ENCODE data around the gene CRYGD.
"Not testable (repeated sequence)": the region's sequence is repeated elsewhere in the genome, so short reads cannot be mapped to it uniquely, and the experiment has no call there.

Gene CRYGD

DNA sequence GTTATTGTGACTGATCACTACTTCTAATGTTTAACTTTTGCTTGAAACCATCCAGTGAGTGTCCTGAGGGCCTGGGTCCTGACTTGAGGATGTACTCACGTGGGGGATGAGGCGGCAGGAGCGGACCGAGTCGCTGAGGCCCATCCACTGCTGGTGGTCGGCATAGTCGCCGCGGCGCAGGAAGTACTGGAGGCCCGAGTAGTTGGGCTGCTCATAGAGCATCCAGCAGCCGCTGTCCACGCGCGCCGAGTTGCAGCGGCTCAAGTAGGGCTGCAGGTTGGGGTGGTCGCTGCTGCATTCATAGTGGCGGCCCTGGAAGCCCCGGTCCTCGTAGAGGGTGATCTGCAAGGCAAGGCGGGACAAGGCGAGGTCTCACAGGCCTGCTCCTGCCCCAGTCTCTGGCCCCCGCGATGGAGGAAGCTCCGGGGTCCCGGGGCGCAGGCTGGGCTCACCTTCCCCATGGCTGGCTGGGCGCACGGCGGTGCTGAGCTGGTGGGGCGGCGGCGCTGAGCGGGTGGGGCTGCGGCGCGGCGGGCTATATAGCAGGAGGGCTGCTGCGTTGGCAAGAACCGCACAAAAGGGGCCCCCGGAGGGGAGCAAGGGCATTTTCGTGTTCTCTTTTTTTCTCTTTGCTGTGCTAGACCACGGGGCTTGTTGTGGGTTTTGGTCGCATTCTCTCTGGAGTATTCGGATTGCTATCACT lies at the start of gene CRYGD:
CRYGD (minus strand) TSS at position 512 of the 703 bp plus-strand sequence; CDS start at position 461, 51 bp downstream.
- H3K36me3 Mint-ChIP-seq, H3K27ac Mint-ChIP-seq, H3K4me1 Mint-ChIP-seq, H3K9me3 Mint-ChIP-seq: not testable (repeated sequence)
- Mint-ChIP-seq H3K27me3 (peaks cover 27% of the 10 kb centered on the region), H3K4me3 (peak within 1 kb of the TSS; percentile 51)

DNA sequence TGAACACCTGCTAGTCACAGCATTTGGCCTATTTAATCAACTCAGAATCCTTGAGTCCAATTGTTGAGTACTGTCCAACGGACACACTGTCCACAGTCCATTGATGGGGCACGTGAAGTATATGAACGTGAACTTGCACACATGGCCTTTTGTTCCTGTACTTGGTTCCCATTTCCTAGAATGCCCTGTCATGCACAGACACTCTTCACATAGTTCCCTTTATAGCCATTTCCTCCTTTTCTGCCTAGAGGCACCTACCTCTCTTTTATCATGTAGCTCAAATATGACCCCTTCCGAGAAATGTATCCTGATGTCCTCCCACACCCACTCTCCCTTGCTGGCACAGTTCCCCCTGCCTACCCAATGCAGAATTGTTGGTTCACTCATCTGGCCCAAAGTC lies 47.8 kb upstream of the CRYGD start:
- no peak overlapping the region for H3K4me3 Mint-ChIP-seq
- peaks cover 8% of the 10 kb centered on the region for H3K27me3 Mint-ChIP-seq
- H3K9me3 Mint-ChIP-seq = no peaks in the 10 kb centered on the region
- H3K4me1 Mint-ChIP-seq = peaks cover 5% of the 10 kb centered on the region
- H3K36me3 Mint-ChIP-seq = no peaks in the 10 kb centered on the region
- no peak overlapping the region for H3K27ac Mint-ChIP-seq

DNA sequence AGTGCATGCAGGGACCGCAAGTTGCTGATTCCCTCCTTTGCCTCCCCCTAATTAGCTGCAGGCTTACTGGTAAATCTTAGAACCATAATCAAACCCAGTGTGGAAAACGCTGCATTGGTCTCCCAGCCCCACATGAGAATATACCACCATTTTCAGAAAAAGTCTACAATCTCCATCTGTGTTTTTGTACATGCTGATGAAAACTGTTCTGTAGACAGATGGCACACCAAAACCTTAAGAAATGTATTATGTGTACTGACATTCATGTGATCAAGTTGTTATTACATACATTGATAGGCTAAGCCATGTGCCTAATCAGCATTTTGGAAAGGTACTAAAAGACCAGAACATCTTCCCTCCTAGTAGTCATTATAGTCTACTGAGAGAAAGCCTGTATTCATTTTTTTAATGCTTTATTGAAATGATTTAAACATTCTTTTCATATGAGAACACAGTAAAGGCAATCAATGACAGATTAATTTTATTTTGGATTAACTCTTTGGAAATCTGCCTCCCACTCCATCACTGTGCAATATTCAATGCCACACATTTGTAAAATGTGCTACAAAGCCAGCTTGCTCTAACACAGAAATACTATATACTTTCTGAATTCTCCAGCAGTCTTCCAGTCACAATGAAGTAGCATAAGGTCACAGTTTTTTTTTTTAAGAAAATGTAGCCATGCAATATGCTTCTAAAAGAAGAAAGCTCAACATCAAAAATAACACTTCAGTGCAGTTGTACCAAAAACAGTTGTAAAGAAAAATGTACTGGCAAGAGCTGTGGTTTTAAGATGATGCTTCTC lies 40.8 kb upstream of the CRYGD start:
- H3K9me3 Mint-ChIP-seq = no peaks in the 10 kb centered on the region
- no peak overlapping the region for H3K4me3 Mint-ChIP-seq
- no peaks in the 10 kb centered on the region for H3K36me3 Mint-ChIP-seq
- H3K27me3 Mint-ChIP-seq = peaks cover 7% of the 10 kb centered on the region
- no peak overlapping the region for H3K27ac Mint-ChIP-seq
- H3K4me1 Mint-ChIP-seq = no peaks in the 10 kb centered on the region

DNA sequence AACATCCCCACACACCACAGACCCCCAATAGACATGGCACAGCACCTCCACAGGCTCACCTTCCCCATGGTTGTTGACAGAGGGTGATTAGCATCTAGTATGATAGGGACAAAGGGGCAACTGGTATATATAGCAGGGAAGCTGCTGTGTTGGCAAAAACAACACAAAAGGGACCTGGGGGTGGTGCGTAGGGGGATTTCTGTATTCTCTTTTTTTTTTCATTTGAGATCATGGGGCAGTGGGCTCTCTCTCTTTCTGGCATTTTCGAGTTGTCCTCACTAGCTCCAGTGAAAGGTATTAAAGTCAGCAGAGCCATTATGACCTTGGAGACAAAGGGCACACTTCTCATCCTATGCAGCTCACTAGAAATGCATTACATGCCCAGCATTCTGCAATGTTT lies 39.2 kb upstream of the CRYGD start, which contains the start of gene CRYGA:
CRYGA (minus strand) TSS at position 101 of the 400 bp plus-strand sequence; CDS start at position 68, 33 bp downstream.
- Mint-ChIP-seq H3K4me1 (no peaks in the 10 kb centered on the region), H3K27me3 (peaks cover 7% of the 10 kb centered on the region), H3K9me3 (no peaks in the 10 kb centered on the region), H3K36me3 (no peaks in the 10 kb centered on the region), H3K4me3 (no peak within 1 kb of the TSS), H3K27ac (no peak within 1 kb of the TSS)

DNA sequence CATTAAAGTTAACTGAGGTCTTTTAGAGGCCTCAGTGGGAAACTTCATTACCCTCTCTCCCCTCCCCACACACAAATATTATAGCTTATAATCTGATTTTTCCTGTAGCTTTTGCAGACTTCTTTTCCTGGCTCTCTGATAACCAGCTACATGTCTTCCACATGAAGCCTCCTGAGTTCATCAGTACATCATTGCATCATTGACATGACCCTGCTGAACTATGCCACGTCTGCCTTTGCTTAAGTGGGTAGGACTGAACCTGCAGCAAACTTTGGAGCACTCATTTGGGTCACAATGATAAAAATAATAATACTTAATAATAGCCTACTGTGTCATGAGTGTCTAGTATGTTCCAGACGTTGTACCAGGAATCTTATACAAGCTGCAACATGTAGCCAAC lies 32.1 kb upstream of the CRYGD start:
- no peaks in the 10 kb centered on the region for H3K36me3 Mint-ChIP-seq
- no peak overlapping the region for H3K4me3 Mint-ChIP-seq
- no peaks in the 10 kb centered on the region for H3K27me3 Mint-ChIP-seq
- no peaks in the 10 kb centered on the region for H3K4me1 Mint-ChIP-seq
- H3K9me3 Mint-ChIP-seq = no peaks in the 10 kb centered on the region
- H3K27ac Mint-ChIP-seq = no peak overlapping the region

DNA sequence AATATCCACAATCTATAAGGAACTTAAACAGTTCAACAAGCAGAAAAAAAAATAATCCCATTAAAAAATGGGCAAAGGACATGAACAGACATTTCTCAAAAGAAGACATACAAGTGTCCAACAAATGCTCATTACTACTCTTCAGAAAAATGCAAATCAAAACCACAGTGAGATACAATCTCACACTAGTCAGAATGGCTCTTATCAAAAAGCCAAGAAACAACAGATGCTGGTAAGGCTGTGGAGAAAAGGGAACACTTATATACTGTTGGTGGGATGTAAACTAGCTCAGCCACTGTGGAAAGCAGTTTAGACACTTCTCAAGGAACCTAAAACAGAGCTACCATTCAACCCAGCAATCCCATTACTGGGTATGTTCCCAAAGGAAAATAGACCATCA lies 28.8 kb upstream of the CRYGD start:
- no peak overlapping the region for H3K27ac Mint-ChIP-seq
- peaks cover 8% of the 10 kb centered on the region for H3K9me3 Mint-ChIP-seq
- H3K4me3 Mint-ChIP-seq = no peak overlapping the region
- no peaks in the 10 kb centered on the region for H3K36me3 Mint-ChIP-seq
- H3K4me1 Mint-ChIP-seq = no peaks in the 10 kb centered on the region
- peaks cover 1% of the 10 kb centered on the region for H3K27me3 Mint-ChIP-seq

DNA sequence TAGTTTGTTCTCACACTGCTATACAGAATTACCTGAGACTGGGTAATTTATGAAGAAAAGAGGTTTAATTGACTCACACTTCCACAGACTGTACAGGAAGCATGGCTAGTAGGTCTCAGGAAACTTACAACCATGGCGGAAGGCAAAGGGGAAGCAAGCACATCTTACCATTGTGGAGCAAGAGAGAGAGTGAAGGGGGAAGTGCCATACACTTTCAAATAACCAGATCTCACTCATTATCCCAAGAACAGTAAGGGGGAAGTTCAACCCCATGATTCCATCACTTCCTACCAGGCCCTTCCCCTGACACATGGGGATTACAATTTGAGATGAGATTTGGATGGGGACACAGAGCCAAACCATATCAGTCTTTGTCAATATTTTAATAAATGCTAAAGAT lies 26.6 kb upstream of the CRYGD start:
- Mint-ChIP-seq H3K4me3 (no peak overlapping the region), H3K4me1 (no peaks in the 10 kb centered on the region), H3K9me3 (peaks cover 8% of the 10 kb centered on the region), H3K27ac (no peak overlapping the region), H3K27me3 (peaks cover 1% of the 10 kb centered on the region), H3K36me3 (no peaks in the 10 kb centered on the region)

DNA sequence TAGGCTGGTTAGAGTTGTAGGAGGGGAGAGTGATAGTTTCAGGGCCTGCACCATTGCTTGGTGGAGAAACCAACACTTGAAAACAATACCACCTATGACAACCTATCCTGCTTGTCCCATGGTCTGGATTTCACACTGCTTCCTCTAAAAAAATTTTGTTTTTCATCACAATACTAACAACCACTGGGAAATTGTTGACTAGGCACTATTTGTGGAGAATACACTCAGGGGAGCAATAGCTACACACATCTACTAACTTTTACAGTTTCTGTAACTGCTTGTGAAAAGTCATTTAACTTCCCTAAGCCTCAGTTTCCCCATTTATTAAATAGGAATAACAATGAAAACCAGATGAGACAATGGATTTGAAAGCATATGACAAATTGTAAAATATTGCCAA lies 25.8 kb upstream of the CRYGD start:
- peaks cover 1% of the 10 kb centered on the region for H3K27me3 Mint-ChIP-seq
- peaks cover 8% of the 10 kb centered on the region for H3K9me3 Mint-ChIP-seq
- no peak overlapping the region for H3K4me3 Mint-ChIP-seq
- H3K27ac Mint-ChIP-seq = no peak overlapping the region
- H3K4me1 Mint-ChIP-seq = no peaks in the 10 kb centered on the region
- H3K36me3 Mint-ChIP-seq = no peaks in the 10 kb centered on the region

DNA sequence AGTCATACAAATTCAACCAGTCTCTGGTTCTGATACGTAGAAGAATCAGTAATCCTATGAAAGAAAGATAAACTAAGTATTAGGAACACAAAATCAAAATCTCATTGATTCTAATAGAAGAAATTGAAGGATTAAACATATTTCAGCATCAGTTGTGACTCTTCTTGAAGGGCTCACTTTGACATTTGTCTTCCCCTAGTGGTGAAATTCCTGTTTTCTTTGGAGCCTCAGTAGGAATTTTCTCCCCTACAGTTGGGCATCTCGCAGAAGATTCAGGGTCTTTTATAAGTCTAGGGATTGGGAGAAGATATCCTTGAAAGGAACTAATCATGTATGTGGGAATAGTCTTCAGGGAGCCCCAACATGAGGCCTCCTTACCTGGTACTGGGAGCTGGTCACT lies 24.5 kb upstream of the CRYGD start:
- Mint-ChIP-seq H3K27me3 (peaks cover 1% of the 10 kb centered on the region), H3K9me3 (peaks cover 8% of the 10 kb centered on the region), H3K36me3 (no peaks in the 10 kb centered on the region), H3K27ac (no peak overlapping the region), H3K4me1 (no peaks in the 10 kb centered on the region), H3K4me3 (no peak overlapping the region)

DNA sequence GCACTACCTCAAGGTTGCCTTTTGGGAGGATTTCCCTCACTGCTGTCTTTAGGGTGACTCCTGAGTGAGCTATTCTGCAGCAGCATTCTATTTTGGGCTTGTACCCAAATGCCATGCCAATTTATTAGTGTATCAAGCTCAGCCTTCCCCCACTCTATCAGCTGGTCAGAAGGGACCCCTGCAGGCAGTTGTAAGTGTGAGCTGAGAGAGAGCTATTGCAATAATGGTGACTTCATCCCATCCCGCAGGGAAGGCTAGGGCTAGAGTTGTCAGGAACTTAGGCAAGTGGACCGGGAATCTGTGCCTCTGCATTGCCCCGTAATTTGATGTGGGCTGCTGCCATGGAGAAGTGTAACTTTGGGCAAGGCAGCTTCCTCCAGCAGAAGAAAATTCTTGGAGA lies 23.4 kb upstream of the CRYGD start:
- Mint-ChIP-seq H3K36me3 (no peaks in the 10 kb centered on the region), H3K4me1 (no peaks in the 10 kb centered on the region), H3K27ac (no peak overlapping the region), H3K27me3 (peaks cover 1% of the 10 kb centered on the region), H3K4me3 (no peak overlapping the region), H3K9me3 (peaks cover 8% of the 10 kb centered on the region)

DNA sequence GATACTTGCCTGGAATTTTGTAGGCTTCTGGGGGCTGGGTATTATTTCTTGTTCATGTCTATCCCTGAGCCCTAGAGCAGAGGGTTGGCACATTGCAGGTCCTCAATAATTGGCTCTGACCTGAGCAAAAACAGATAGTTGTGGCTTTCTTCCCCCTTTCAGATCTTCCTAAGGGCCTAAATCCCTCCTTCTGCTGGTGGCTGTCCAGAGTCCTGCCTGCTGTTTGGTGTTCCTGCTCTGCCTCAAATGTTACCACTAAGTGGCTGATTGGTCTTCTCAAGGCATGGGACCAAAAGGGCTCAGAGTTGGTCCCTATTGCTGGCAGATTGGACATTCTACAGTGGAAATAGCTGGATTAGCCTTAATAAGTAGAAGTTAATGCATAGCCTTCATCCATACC lies 22.7 kb upstream of the CRYGD start:
- H3K9me3 Mint-ChIP-seq = peaks cover 8% of the 10 kb centered on the region
- no peak overlapping the region for H3K4me3 Mint-ChIP-seq
- H3K27ac Mint-ChIP-seq = no peak overlapping the region
- no peaks in the 10 kb centered on the region for H3K36me3 Mint-ChIP-seq
- peaks cover 1% of the 10 kb centered on the region for H3K27me3 Mint-ChIP-seq
- H3K4me1 Mint-ChIP-seq = no peaks in the 10 kb centered on the region

DNA sequence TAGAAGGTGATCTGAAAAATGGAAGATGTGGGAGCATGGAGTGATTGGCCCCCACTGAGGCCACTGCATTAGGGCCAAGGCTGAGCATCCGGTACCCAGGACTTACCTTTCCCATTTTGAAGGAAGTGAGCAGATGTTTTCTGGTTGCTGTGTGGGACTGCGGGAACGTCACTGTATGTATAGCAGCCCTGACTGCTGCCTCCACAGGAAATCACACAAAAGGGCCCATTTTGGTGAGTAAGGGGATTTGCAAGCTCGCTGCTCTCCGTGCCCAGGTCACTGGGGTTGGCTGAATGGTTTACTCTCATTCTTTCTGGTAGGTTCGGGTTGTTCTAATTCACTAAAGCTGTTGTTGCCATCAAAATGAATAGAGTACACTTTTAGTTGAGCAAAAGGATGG lies 21.7 kb upstream of the CRYGD start, which contains the start of gene CRYGB:
CRYGB (minus strand) TSS at position 153 of the 400 bp plus-strand sequence; CDS start at position 115, 38 bp downstream.
- H3K27ac Mint-ChIP-seq = no peak within 1 kb of the TSS
- no peak within 1 kb of the TSS for H3K4me3 Mint-ChIP-seq
- no peaks in the 10 kb centered on the region for H3K36me3 Mint-ChIP-seq
- peaks cover 5% of the 10 kb centered on the region for H3K9me3 Mint-ChIP-seq
- H3K4me1 Mint-ChIP-seq = no peaks in the 10 kb centered on the region
- peaks cover 1% of the 10 kb centered on the region for H3K27me3 Mint-ChIP-seq

DNA sequence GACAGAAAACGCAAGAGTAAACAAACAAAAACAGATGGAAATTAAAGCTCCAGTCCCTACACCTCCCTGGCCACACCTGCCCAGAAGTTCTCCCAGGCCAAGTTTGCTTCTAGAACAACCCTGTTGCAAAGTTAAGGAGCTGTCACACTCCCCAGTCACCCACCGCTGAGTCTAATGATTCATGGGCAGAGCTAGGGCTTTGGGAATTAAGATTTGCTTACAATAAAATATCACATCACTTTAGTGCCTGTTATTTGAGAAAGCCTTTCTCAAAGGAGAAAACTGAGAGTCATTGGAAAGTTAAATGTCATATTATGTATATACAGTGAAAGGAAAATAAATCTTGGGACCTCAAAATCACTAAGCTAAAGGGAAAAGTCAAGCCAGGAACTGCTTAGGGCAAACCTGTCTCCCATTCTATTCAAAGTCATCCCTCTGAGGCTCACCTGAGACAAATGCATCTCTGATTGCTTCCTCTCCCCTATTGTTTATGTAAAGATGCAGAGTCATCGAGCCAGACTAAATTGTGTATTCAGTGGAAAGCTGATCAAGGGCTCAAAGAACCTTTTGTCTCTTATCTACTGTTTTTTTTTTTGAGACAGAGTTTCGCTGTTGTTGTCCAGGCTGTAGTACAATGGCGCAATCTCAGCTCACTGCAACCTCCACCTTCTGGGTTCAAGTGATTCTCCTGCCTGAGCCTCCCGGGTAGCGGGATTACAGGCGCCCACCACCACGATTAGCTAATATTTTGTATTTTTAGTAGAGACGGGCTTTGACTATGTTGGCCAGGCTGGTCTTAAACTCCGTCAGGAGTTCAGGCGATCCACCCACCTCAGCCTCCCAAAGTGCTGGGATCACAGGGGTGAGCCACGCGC lies 18.8 kb upstream of the CRYGD start:
- no peak overlapping the region for H3K4me3 Mint-ChIP-seq
- H3K9me3 Mint-ChIP-seq = no peaks in the 10 kb centered on the region
- no peaks in the 10 kb centered on the region for H3K36me3 Mint-ChIP-seq
- H3K27ac Mint-ChIP-seq = no peak overlapping the region
- no peaks in the 10 kb centered on the region for H3K4me1 Mint-ChIP-seq
- H3K27me3 Mint-ChIP-seq = no peaks in the 10 kb centered on the region

DNA sequence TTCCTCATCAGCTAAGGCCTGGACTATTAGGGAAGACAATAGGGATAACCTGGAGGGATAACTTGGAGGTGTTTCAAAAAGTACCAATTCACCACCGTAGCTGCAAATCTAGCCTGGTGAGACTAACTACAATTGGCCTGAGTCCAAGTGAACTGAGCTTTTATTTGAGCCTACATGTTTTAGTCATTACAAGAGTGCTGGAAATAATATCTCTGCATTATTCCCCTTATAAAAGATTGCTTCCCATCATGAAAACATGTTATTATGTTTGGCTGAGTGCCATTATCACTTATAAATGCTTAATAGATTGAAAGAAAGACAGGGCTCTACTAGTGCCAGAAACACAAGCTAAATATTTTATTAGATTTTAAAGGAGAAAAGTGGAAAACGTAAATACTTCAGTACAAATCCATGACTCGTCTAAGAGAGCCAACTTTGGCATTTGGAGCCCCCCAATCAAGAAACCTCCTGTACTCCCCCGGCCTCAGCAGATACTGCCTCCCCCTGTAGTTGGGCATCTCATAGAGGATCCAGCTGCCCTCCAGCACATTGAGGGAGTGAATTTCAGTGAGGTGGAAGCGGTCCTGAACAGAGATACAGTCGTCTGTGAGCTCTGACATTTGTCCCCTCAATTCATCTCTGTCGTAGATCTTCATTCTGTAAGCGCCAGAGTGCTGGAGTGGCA lies 18.1 kb upstream of the CRYGD start:
- no peaks in the 10 kb centered on the region for H3K36me3 Mint-ChIP-seq
- no peaks in the 10 kb centered on the region for H3K4me1 Mint-ChIP-seq
- no peak overlapping the region for H3K4me3 Mint-ChIP-seq
- no peaks in the 10 kb centered on the region for H3K9me3 Mint-ChIP-seq
- no peaks in the 10 kb centered on the region for H3K27me3 Mint-ChIP-seq
- H3K27ac Mint-ChIP-seq = no peak overlapping the region

DNA sequence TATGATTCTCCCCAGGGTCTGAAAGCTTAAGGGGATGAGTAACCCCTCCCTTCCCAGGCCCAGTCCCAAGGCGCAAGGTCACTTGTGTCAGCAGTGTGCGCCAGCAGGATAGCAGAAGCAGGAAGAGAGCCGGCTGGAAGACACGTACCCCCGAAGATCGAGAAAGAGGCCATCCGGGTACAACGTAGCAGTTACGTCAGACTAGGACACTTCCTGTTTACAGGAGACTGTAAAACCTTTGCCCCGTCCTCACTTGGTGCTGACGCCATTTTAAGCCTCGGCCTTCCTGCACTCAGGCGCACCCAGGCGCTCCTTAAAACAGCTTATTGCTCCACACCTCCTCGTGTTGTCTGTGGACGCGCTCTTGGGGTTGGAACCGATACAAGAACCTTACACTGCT lies 15.1 kb upstream of the CRYGD start:
- H3K27me3 Mint-ChIP-seq = no peaks in the 10 kb centered on the region
- H3K4me3 Mint-ChIP-seq = no peak overlapping the region

More for the DNA sequence above, 15.1 kb upstream of the CRYGD start:
- Mint-ChIP-seq H3K27ac (no peak overlapping the region), H3K4me1 (peaks cover 7% of the 10 kb centered on the region), H3K9me3 (no peaks in the 10 kb centered on the region), H3K36me3 (no peaks in the 10 kb centered on the region)

Measured in activated naive CD4-positive, alpha-beta T cell treated with anti-CD3 and anti-CD28 coated beads, Interleukin-2, amount 50 U/mL, for 24 hours (primary cell).